PFSK-1 (cell line): ENCODE measurements around the gene ROBO1.

Experiments
- FOXP2 ChIP-seq: optimal IDR thresholded peaks from 2 replicates; pipeline ENCODE3; 2011; ENCODE audit warnings: borderline replicate concordance, control low read depth, inconsistent platforms; ENCODE audit not compliant: insufficient read depth; ENCODE audit errors: extremely low read length, extremely low read depth
- POLR2AphosphoS5 ChIP-seq: IDR thresholded peaks from 2 replicates; pipeline ENCODE4 v1.6.1; 2012; ENCODE audit warnings: low read depth, mild to moderate bottlenecking, control low read depth, low read length, moderate library complexity
- TAF1 ChIP-seq: IDR thresholded peaks from 2 replicates; pipeline ENCODE4 v1.6.1; 2012; ENCODE audit warnings: low read length, control low read depth, borderline replicate concordance; ENCODE audit not compliant: insufficient read depth

GRCh38 chr3:79514069-79514468 lies 253.7 kb downstream of the ROBO1 start:
- TF ChIP-seq POLR2AphosphoS5 (no peak), FOXP2 (no peak), TAF1 (no peak)
